Testis (tissue), 3 donors: ENCODE results near the gene SYF2. TPM values are rescaled to one million over a fixed set of nuclear protein-coding genes. Genes with fewer than 3 reads are reported as not detected.

Experiments used
- DNase-seq: peaks from one replicate; pipeline ENCODE4 v3.0.0-alpha.2; 2019
- H3K27ac ChIP-seq, 2 donors: fragments of 200-600 bp; sonication (generic); one replicate each; pipeline ENCODE4 v1.5.1; 2019
- H3K27me3 ChIP-seq: fragments of 200-600 bp; sonication (generic); one replicate; pipeline ENCODE4 v1.5.1; 2019
- H3K36me3 ChIP-seq: fragments of 200-600 bp; sonication (generic); one replicate; pipeline ENCODE4 v1.5.1; 2017; ENCODE audit warnings: low read depth; ENCODE audit errors: missing control alignments
- H3K4me1 ChIP-seq: fragments of 200-600 bp; sonication (generic); one replicate; pipeline ENCODE4 v1.5.1; 2019
- H3K4me3 ChIP-seq, 2 donors: fragments of 200-600 bp; sonication (generic); one replicate each; pipeline ENCODE4 v1.5.1; 2017 to 2019
- H3K9me3 ChIP-seq: fragments of 200-600 bp; sonication (generic); one replicate; pipeline ENCODE4 v1.5.1; 2017
- POLR2A ChIP-seq: fragments of 450-650 bp; IDR thresholded peaks from one replicate; pipeline ENCODE4 v1.6.1; 2017; ENCODE audit warnings: antibody characterized with exemption, mild to moderate bottlenecking, moderate library complexity
- WGBS, 2 donors: methylation state at CpG; one replicate each; pipeline ENCODE4 v1.1.5; 2018; 5-methylcytosine and 5-hydroxymethylcytosine counted together
- intact Hi-C: fragments of 100-400 bp; cut with DNase I; formaldehyde crosslinking; loops from one replicate; pipeline ENCODE4 v1.15.1; 2023; ENCODE audit warnings: low total_unique reads
- polyA plus RNA-seq: library from polyadenylated mRNA; stranded (reverse); fragments of 350-450 nt; fragmentation: Illumina TruSeq; extraction: RNeasy Lipid Tissue Mini Kit (QIAGEN cat#74804); gene quantifications from one replicate; pipeline ENCODE4 v1.2.3, GENCODE V29; 2014; ENCODE audit warnings: low read depth, low replicate concordance; ENCODE audit not compliant: insufficient read depth
- total RNA-seq, 2 donors: library from RNA; depleted of rRNA; stranded (reverse); fragments of >200 nt; gene quantifications; one replicate each; pipeline ENCODE4 v1.2.3, GENCODE V29; 2016
- TF ChIP-seq, protein P1 (sequence below), 3 experiments: fragments of 450-650 bp in 2 of 3; fragments of 200-600 bp in 1 of 3; sonication (generic) in 1 of 3; IDR thresholded peaks; one replicate each; pipeline ENCODE4 v1.5.1; 2016 to 2019; ENCODE audit warnings: antibody characterized with exemption in 3 of 3, mild to moderate bottlenecking in 2 of 3, moderate library complexity in 1 of 3

Gene SYF2
- total and polyA plus RNA-seq, 3 donors from 2014 or later = 33.9 to 40.7 (median 38.2) TPM

DNA sequence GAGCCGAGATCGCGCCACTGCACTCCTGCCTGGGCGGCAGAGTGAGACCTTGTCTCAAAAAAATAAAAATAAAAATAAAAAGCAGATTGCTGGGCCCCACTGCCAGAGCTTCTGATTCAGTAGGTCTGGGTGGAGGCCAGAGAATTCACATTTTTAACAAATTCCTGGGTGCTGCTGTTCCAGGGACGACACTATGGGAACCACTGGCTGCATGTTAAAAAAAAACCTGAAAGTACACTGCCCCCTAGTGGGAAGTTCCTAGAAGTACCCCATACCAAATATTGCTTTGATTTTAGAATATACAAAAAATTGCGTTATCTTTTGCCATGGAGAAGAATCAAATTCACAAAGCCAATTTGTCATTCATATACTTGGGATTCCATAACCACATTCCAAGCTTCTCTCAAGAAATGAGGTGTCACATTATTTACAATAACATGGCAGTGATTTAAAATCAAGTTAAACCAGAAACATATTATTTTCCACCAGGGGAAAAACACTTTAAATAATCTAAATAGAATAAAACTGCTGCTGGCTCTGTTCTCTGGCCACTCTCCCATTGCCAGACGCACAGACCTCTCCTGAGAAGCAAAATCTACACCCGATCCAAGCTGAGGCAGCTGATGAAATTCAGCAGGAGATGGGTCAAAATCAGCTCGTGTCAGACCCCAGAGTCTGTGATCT lies 27.4 kb downstream of the SYF2 start:
- Histone ChIP-seq H3K36me3 (no peaks in the 10 kb centered on the region), H3K9me3 (no peaks in the 10 kb centered on the region), H3K27me3 (no peaks in the 10 kb centered on the region), H3K4me3 (no peak overlapping the region), H3K27ac (no peak overlapping the region), H3K4me1 (no peaks in the 10 kb centered on the region)
- no peak for TF ChIP-seq POLR2A
- TF ChIP-seq, protein P1, sequence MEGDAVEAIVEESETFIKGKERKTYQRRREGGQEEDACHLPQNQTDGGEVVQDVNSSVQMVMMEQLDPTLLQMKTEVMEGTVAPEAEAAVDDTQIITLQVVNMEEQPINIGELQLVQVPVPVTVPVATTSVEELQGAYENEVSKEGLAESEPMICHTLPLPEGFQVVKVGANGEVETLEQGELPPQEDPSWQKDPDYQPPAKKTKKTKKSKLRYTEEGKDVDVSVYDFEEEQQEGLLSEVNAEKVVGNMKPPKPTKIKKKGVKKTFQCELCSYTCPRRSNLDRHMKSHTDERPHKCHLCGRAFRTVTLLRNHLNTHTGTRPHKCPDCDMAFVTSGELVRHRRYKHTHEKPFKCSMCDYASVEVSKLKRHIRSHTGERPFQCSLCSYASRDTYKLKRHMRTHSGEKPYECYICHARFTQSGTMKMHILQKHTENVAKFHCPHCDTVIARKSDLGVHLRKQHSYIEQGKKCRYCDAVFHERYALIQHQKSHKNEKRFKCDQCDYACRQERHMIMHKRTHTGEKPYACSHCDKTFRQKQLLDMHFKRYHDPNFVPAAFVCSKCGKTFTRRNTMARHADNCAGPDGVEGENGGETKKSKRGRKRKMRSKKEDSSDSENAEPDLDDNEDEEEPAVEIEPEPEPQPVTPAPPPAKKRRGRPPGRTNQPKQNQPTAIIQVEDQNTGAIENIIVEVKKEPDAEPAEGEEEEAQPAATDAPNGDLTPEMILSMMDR (IDR thresholded peaks at IDR 0.05) = peak; percentile 46 to 93 (median 63)
- no peak for DNase-seq
- WGBS, 2 donors = 52 to 55% methylated on average over 9 of the region's 9 CpGs
- intact Hi-C loops = loop anchor here (10.0 kb wide), 1 partner anchor 360 kb away; no protein-coding TSS in a partner anchor

GRCh38 chr1:25201006-25201405 lies 31.3 kb downstream of the SYF2 start:
- WGBS, 2 donors = 75 to 86% methylated on average over 7 of the region's 7 CpGs
- DNase-seq = no peak
- no peak for TF ChIP-seq POLR2A
- TF ChIP-seq, protein P1 (IDR thresholded peaks at IDR 0.05) = no peak
- Histone ChIP-seq H3K27me3 (no peaks in the 10 kb centered on the region), H3K27ac (no peak overlapping the region), H3K9me3 (no peaks in the 10 kb centered on the region), H3K4me3 (no peak overlapping the region), H3K36me3 (no peaks in the 10 kb centered on the region), H3K4me1 (no peaks in the 10 kb centered on the region)
- intact Hi-C loops = loop anchor here (10.0 kb wide), 1 partner anchor 356 kb away; no protein-coding TSS in a partner anchor

DNA sequence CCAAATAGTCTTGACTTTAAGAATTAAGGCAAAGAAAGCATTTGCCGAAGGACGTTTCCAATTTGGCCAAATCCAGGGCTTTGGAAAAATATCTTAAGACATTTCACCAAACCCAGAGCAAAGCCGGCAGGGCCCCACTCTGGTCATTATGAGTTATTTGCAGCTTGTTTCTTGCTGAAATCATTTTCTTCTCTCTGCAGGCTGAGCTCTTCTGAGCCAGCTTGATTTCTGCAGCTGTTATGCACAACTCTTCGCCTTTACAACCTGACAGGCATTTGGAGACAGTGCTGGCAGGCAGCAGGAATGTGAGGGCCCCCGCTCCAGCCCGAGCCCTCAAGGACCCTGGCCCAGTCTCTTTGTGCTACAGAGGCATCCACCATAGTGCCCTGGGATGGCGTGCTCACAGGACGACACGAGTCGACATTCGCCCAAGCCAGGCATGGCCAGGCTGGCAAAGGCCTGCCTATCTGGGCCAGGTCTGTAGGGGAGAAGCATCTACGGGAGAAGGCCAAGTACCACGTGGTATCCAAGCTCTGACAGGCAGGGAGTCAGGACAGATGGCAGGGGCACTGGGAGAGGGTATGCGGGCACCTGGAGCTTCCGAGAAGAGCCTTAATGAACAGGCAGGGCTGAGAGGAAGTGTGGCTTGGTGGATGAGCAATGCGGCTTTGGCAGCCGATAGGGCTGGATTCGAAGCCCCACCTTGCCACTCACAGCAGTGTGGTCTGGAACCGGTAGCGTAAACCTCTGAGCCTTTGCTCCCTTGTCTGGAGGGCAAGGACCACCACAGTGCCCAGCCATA lies 32.3 kb downstream of the SYF2 start:
- Histone ChIP-seq H3K4me3 (no peak overlapping the region), H3K9me3 (no peaks in the 10 kb centered on the region), H3K27me3 (no peaks in the 10 kb centered on the region), H3K4me1 (no peaks in the 10 kb centered on the region), H3K27ac (no peak overlapping the region), H3K36me3 (no peaks in the 10 kb centered on the region)
- no peak for TF ChIP-seq POLR2A
- TF ChIP-seq, protein P1 (IDR thresholded peaks at IDR 0.05) = no peak
- 79 to 84% methylated on average over 20 of the region's 20 CpGs for WGBS, 2 donors
- no peak for DNase-seq
- intact Hi-C loops = loop anchor here (10.0 kb wide), 1 partner anchor 355 kb away; no protein-coding TSS in a partner anchor

DNA sequence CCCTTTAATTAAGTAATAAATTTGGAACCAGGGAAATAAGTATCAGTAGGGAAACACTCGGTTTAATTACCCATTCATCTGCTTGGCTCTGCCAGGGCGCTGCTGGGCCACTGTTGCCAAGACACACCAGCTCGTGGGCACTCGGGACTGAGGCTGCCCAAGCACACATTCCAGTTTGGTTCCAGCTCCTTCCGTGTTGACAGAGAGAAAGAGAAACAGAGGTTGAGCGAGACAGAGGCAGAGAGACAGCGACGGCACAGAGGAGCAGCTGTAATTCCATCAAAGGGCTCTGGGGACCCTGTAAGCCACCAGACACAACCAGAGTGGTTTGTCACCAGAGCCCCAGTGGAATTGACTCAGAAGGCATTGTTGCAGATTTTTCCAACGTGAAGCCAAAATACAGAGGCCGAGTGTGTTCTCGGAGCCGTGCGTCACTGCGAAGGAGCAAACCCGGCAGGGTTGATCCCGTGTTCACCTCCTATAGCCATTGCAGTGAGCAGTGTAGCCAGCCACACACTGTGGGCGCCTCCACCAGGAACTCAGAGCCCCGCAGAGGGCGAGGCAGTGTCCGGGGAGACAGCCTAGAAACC lies 33.5 kb downstream of the SYF2 start:
- WGBS, 2 donors = 64 to 84% methylated on average over 16 to 20 of the region's 20 CpGs
- Histone ChIP-seq H3K4me1 (no peaks in the 10 kb centered on the region), H3K36me3 (no peaks in the 10 kb centered on the region), H3K9me3 (no peaks in the 10 kb centered on the region), H3K27me3 (no peaks in the 10 kb centered on the region), H3K4me3 (no peak overlapping the region), H3K27ac (no peak overlapping the region)
- no peak for DNase-seq
- intact Hi-C loops = no loop called here
- TF ChIP-seq, protein P1 (IDR thresholded peaks at IDR 0.05) = no peak
- no peak for TF ChIP-seq POLR2A
